ENCODE measurements around the gene C12orf75. TPM values are rescaled to one million over a fixed set of nuclear protein-coding genes. Genes with fewer than 3 reads are reported as not detected.

C12orf75 gene
- total and polyA plus RNA-seq, 10 donors: 12.7 to 33.4 (median 17.8) TPM

GRCh38 chr12:105352940-105353635 lies 22.6 kb downstream of the C12orf75 start:
- Histone ChIP-seq H3K27me3 (replicated peaks in 1 of 7) (no peaks in the 10 kb centered on the region), H3K9me3 (no peaks in the 10 kb centered on the region), H3K36me3 (no peaks in the 10 kb centered on the region), H3K4me3 (no peak overlapping the region), H3K27ac (no peak overlapping the region), H3K4me1 (peaks cover 0 to 20% (median 7%) of the 10 kb centered on the region in 6 donors)
- WGBS, 5 donors: 84 to 93% (median 89%) methylated on average over 9 of the region's 9 CpGs
- TF ChIP-seq POLR2A (IDR thresholded peaks at IDR 0.05) (no peak), POLR2AphosphoS5 (IDR thresholded peaks at IDR 0.05) (no peak), CTCF (IDR thresholded peaks at IDR 0.05 in 8 of 11, conservative IDR thresholded peaks at IDR 0.05 in 3 of 11) (no peak)
- no peak for DNase-seq
- intact Hi-C loops (cut with DNase I; ENCODE audit: low total_unique reads): no loop called here

GRCh38 chr12:105355752-105356151 lies 25.3 kb downstream of the C12orf75 start:
- intact Hi-C loops (cut with DNase I; ENCODE audit: low total_unique reads): no loop called here
- peaks cover 0 to 34% (median 7%) of the 10 kb centered on the region in 6 donors for H3K4me1 ChIP-seq
- no peaks in the 10 kb centered on the region for H3K36me3 ChIP-seq
- no peaks in the 10 kb centered on the region for H3K9me3 ChIP-seq
- no peaks in the 10 kb centered on the region for H3K27me3 ChIP-seq (replicated peaks in 1 of 7)
- no peak overlapping the region for H3K27ac ChIP-seq
- H3K4me3 ChIP-seq: no peak overlapping the region
- DNase-seq: no peak
- TF ChIP-seq POLR2A (IDR thresholded peaks at IDR 0.05) (no peak), CTCF (IDR thresholded peaks at IDR 0.05 in 8 of 11, conservative IDR thresholded peaks at IDR 0.05 in 3 of 11) (no peak), POLR2AphosphoS5 (IDR thresholded peaks at IDR 0.05) (no peak)

GRCh38 chr12:105357162-105357691 lies 26.7 kb downstream of the C12orf75 start:
- Histone ChIP-seq H3K27ac (no peak overlapping the region), H3K9me3 (no peaks in the 10 kb centered on the region), H3K36me3 (no peaks in the 10 kb centered on the region), H3K4me3 (no peak overlapping the region), H3K27me3 (replicated peaks in 1 of 7) (no peaks in the 10 kb centered on the region), H3K4me1 (peaks cover 0 to 28% (median 5%) of the 10 kb centered on the region in 6 donors)
- intact Hi-C loops (cut with DNase I; ENCODE audit: low total_unique reads): no loop called here
- WGBS, 5 donors: 50 to 63% (median 61%) methylated on average over 6 of the region's 6 CpGs
- no peak for DNase-seq
- TF ChIP-seq CTCF (IDR thresholded peaks at IDR 0.05 in 8 of 11, conservative IDR thresholded peaks at IDR 0.05 in 3 of 11): no peak
- no peak for TF ChIP-seq POLR2A (IDR thresholded peaks at IDR 0.05)
- TF ChIP-seq POLR2AphosphoS5 (IDR thresholded peaks at IDR 0.05): no peak

- Histone ChIP-seq H3K36me3 (no peaks in the 10 kb centered on the region), H3K9me3 (no peaks in the 10 kb centered on the region), H3K27me3 (replicated peaks in 1 of 7) (no peaks in the 10 kb centered on the region), H3K4me1 (peaks cover 0 to 28% (median 5%) of the 10 kb centered on the region in 6 donors), H3K4me3 (no peak overlapping the region), H3K27ac (no peak overlapping the region)
- intact Hi-C loops (cut with DNase I; ENCODE audit: low total_unique reads): no loop called here
- TF ChIP-seq CTCF (IDR thresholded peaks at IDR 0.05 in 8 of 11, conservative IDR thresholded peaks at IDR 0.05 in 3 of 11) (no peak), POLR2AphosphoS5 (IDR thresholded peaks at IDR 0.05) (no peak), POLR2A (IDR thresholded peaks at IDR 0.05) (no peak)
- no peak for DNase-seq
- WGBS, 5 donors: 55 to 72% (median 68%) methylated on average over 7 of the region's 7 CpGs
Measured at GRCh38 chr12:105358789-105359188, 28.3 kb downstream of the C12orf75 start.
